Epithelial cell of umbilical artery (primary cell): ENCODE measurements around the gene ZNF722. TPM values are rescaled to one million over a fixed set of nuclear protein-coding genes. Genes with fewer than 3 reads are reported as not detected.

Experiments used
- total RNA-seq: library from RNA; depleted of rRNA; stranded (reverse); fragments of >200 nt; gene quantifications from 2 replicates; pipeline ENCODE4 v1.2.3, GENCODE V29; 2014

Gene ZNF722
- not detected in 2 replicates for total RNA-seq

DNA sequence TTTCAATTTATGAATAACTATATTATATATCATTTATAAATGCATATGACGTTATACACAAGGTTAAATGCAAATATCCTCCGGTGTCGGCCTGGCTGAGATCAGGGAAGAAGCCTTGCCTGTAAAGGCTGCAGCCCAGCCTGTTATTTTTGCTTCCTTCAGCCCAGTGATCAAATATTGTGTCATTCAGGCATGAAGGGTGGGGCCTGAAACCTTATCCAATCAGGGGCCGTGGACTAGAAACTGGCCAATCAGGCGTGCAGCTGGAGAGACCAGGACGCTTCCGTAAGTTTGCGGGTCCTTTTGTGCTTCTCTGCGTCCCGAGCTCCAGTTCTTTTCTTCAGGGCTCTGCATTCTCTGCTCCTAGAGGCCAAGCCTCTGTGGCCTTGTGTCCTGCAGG, at the start of gene ZNF722:
ZNF722 (plus strand) TSS at position 301 of the 400 bp plus-strand sequence. CDS start 113 bp downstream, outside the sequence.

GRCh38 chr7:64045301-64046040, 46.8 kb downstream of the ZNF722 start, which contains the start of gene ZNF727:
ZNF727 (plus strand) TSS chr7:64045434; CDS start chr7:64045622, 188 bp downstream.

Other genes starting within 250 kb of the ZNF722 start
- gene ZNF727, start 46.6 kb downstream of the ZNF722 start, total RNA-seq: 0.15 TPM in 1 of 2 replicates, not detected in the other
- not detected in 2 replicates for gene ZNF735, start 208.4 kb downstream of the ZNF722 start, total RNA-seq
- gene ZNF679, start 229.6 kb downstream of the ZNF722 start, total RNA-seq: not detected in 2 replicates